ENCODE results near the gene SLC6A14. TPM values are rescaled to one million over a fixed set of nuclear protein-coding genes. Genes with fewer than 3 reads are reported as not detected.

The SLC6A14 gene
- polyA plus RNA-seq, 1 of the 3 experiments (the other 2 are of a cell fraction) = not detected

GRCh38 chrX:116499780-116500179 is 63.4 kb downstream of the SLC6A14 start:
- Histone ChIP-seq H3K4me3 (ENCODE audit: low read depth in 2 of 2, low read length in 1 of 2) (no peak overlapping the region), H3K27me3 (ENCODE audit: insufficient read depth) (no peaks in the 10 kb centered on the region), H3K9me2 (no peaks in the 10 kb centered on the region; the same call in 1 of the 2 replicates), H3K36me3 (replicated peaks in 1 of 2; ENCODE audit: control insufficient read depth in 1 of 2, insufficient read depth in 2 of 2, low read length in 1 of 2) (no peaks in the 10 kb centered on the region), H3K4me2 (no peak overlapping the region), H3K79me2 (ENCODE audit: insufficient read depth) (no peaks in the 10 kb centered on the region), H3K9me3 (no peaks in the 10 kb centered on the region), H3K4me1 (ENCODE audit: control insufficient read depth in 1 of 2, insufficient read depth in 2 of 2, low read depth in 1 of 2, low read length in 1 of 2) (no peaks in the 10 kb centered on the region), H3K9ac (no peak overlapping the region), H2AFZ (ENCODE audit: low read depth) (no peak overlapping the region), H3K27ac (ENCODE audit: low read depth in 2 of 2, low read length in 1 of 2) (no peak overlapping the region), H4K20me1 (ENCODE audit: insufficient read depth) (no peaks in the 10 kb centered on the region), H3F3A (replicated peaks; ENCODE audit: insufficient read depth) (no peaks in the 10 kb centered on the region)
- ChIA-PET CTCF (no interaction called here), POLR2A (no interaction called here)
- TF ChIP-seq USF2 (IDR thresholded peaks at IDR 0.05; ENCODE audit: borderline replicate concordance, low read depth, low read length) (no peak), MXI1 (IDR thresholded peaks at IDR 0.05; ENCODE audit: low read depth, low read length) (no peak), CTCF (IDR thresholded peaks at IDR 0.05) (no peak), EZH2phosphoT487 (IDR thresholded peaks at IDR 0.05; ENCODE audit: borderline replicate concordance, low read depth) (no peak), MAX (IDR thresholded peaks at IDR 0.05; ENCODE audit: low read depth) (no peak), ZBTB33 (IDR thresholded peaks at IDR 0.05; ENCODE audit: borderline replicate concordance, low read depth) (no peak), RXRA (IDR thresholded peaks at IDR 0.05; ENCODE audit: borderline replicate concordance, low read depth) (no peak), CHD2 (IDR thresholded peaks at IDR 0.05; ENCODE audit: low read length, partially characterized antibody) (no peak), GATA2 (CRISPR knock-in tag; IDR thresholded peaks at IDR 0.05) (no peak), EP300 (IDR thresholded peaks at IDR 0.05; ENCODE audit: borderline replicate concordance in 1 of 2, low read depth in 1 of 2, low read length in 1 of 2) (no peak), FOSL2 (IDR thresholded peaks at IDR 0.05; ENCODE audit: borderline replicate concordance, low read depth) (no peak), REST (IDR thresholded peaks at IDR 0.05; ENCODE audit: low read depth, low read length) (no peak), YY1 (IDR thresholded peaks at IDR 0.05; ENCODE audit: low read depth) (no peak), TEAD4 (IDR thresholded peaks at IDR 0.05; ENCODE audit: borderline replicate concordance, insufficient read depth) (no peak), RCOR1 (IDR thresholded peaks at IDR 0.05; ENCODE audit: low read length) (no peak), ELF1 (IDR thresholded peaks at IDR 0.05) (no peak), FOXJ3 (CRISPR knock-in tag; IDR thresholded peaks at IDR 0.05) (no peak), MEF2A (IDR thresholded peaks at IDR 0.05; ENCODE audit: borderline replicate concordance, low read depth) (no peak)
- DNase-seq = no peak
